Astrocyte of the cerebellum (primary cell): ENCODE measurements around the gene PSMD9.

Source experiments
- DNase-seq: peaks from one replicate; pipeline ENCODE4 v3.0.0-alpha.2; 2011; ENCODE audit warnings: low read depth
- H3K4me3 ChIP-seq: 2 replicates; pipeline ENCODE4 v1.5.1; 2011; ENCODE audit warnings: mild to moderate bottlenecking, low read depth, low read length, moderate library complexity
- CTCF ChIP-seq: IDR thresholded peaks from 2 replicates; pipeline ENCODE4 v1.5.1; 2012; ENCODE audit warnings: low read length, low read depth, moderate library complexity, mild to moderate bottlenecking; ENCODE audit errors: missing control alignments
- in situ Hi-C: cut with HindIII; loops from 2 replicates; pipeline ENCODE4 v1.10.0; 2017; ENCODE audit warnings: low sequenced_read_pairs

Gene PSMD9

GRCh38 chr12:121961195-121961879 is 72.7 kb downstream of the PSMD9 start:
- H3K4me3 ChIP-seq, result no peak overlapping the region
- in situ Hi-C loops, result loop anchor here (5.0 kb wide), 1 partner anchor 36 kb away; no protein-coding TSS in a partner anchor
- no peak for TF ChIP-seq CTCF
- DNase-seq, result no peak

- no peak overlapping the region for H3K4me3 ChIP-seq
- in situ Hi-C loops, result loop anchor here (5.0 kb wide), 1 partner anchor 34 kb away; no protein-coding TSS in a partner anchor
- no peak for TF ChIP-seq CTCF
- DNase-seq, result no peak
Observed at GRCh38 chr12:121963341-121964018, 74.9 kb downstream of the PSMD9 start.

GRCh38 chr12:121964813-121965643 is 76.4 kb downstream of the PSMD9 start:
- DNase-seq, result no peak
- TF ChIP-seq CTCF, result no peak
- in situ Hi-C loops, result loop anchor here (5.0 kb wide), 1 partner anchor 32 kb away; no protein-coding TSS in a partner anchor
- no peak overlapping the region for H3K4me3 ChIP-seq

GRCh38 chr12:121966959-121967358 is 78.4 kb downstream of the PSMD9 start:
- no peak overlapping the region for H3K4me3 ChIP-seq
- no peak for TF ChIP-seq CTCF
- in situ Hi-C loops, result no loop called here
- no peak for DNase-seq
